SK-N-SH (cell line): Measurements from ENCODE around the gene GHDC. TPM values are rescaled to one million over a fixed set of nuclear protein-coding genes. Genes with fewer than 3 reads are reported as not detected.

Experiments
- CTCF ChIA-PET: fragments of 300-600, 350-600 bp; formaldehyde crosslinking; extraction: SDS; loops from one replicate; lab custom pipeline; 2021; lab: Yijun Ruan, JAX
- POLR2A ChIA-PET: fragments of 350-600 bp; sonication (Branson Sonifier 250); formaldehyde crosslinking; extraction: SDS; loops from one replicate; lab custom pipeline; 2020; ENCODE audit warnings: antibody characterized with exemption, inconsistent platforms; lab: Yijun Ruan, JAX
- DNase-seq: peaks from one replicate; pipeline ENCODE4 v3.0.0; 2012
- H2AFZ ChIP-seq: fragments of 200-600 bp; sonication (generic); 2 replicates; pipeline ENCODE4 v1.8.1; 2016; ENCODE audit warnings: antibody characterized with exemption, mild to moderate bottlenecking, low read depth
- H3F3A ChIP-seq: fragments of 200-600 bp; sonication (generic); replicated peaks from 2 replicates; pipeline ENCODE3; 2016; ENCODE audit warnings: antibody characterized with exemption, mild to moderate bottlenecking; ENCODE audit not compliant: insufficient read depth
- H3K27ac ChIP-seq, 2 experiments: fragments of 200-500 bp in 1 of 2; fragments of 200-600 bp in 1 of 2; sonication (Bioruptor generic) in 1 of 2; sonication (generic), shearing (Covaris generic) in 1 of 2; 2 replicates each; pipeline versions ENCODE4 v1.5.1 to v1.6.1; 2014 to 2016; ENCODE audit warnings: low read depth in 2 of 2, inconsistent platforms in 1 of 2, low read length in 1 of 2, mild to moderate bottlenecking in 1 of 2, mixed read lengths in 1 of 2
- H3K27me3 ChIP-seq: fragments of 200-600 bp; sonication (generic), shearing (Covaris generic); 2 replicates; pipeline ENCODE4 v1.6.1; 2016; ENCODE audit warnings: mixed run types; ENCODE audit not compliant: insufficient read depth
- H3K36me3 ChIP-seq, 2 experiments: fragments of 200-500 bp in 1 of 2; fragments of 200-600 bp in 1 of 2; sonication (Bioruptor generic) in 1 of 2; sonication (generic) in 1 of 2; replicated peaks in 1 of 2; 2 replicates each; pipeline versions ENCODE3 to v1.5.1; 2014 to 2016; ENCODE audit warnings: low read length in 1 of 2, mild to moderate bottlenecking in 1 of 2; ENCODE audit not compliant: insufficient read depth in 2 of 2, control insufficient read depth in 1 of 2
- H3K4me1 ChIP-seq, 2 experiments: fragments of 200-500 bp in 1 of 2; fragments of 200-600 bp in 1 of 2; sonication (Bioruptor generic) in 1 of 2; sonication (generic), shearing (Covaris generic) in 1 of 2; 2 replicates each; pipeline versions ENCODE4 v1.5.1 to v1.6.1; 2014 to 2016; ENCODE audit warnings: low read depth in 1 of 2, low read length in 1 of 2, mixed run types in 1 of 2; ENCODE audit not compliant: insufficient read depth in 2 of 2, control insufficient read depth in 1 of 2
- H3K4me2 ChIP-seq: fragments of 200-600 bp; sonication (generic), shearing (Covaris generic); 2 replicates; pipeline ENCODE4 v1.6.1; 2017; ENCODE audit warnings: mixed run types
- H3K4me3 ChIP-seq, 2 experiments: fragments of 200-500 bp in 1 of 2; fragments of 200-600 bp in 1 of 2; sonication (Bioruptor generic) in 1 of 2; sonication (generic), shearing (Covaris generic) in 1 of 2; 2 replicates each; pipeline versions ENCODE4 v1.5.1 to v1.8.1; 2014 to 2016; ENCODE audit warnings: low read depth in 2 of 2, inconsistent platforms in 1 of 2, low read length in 1 of 2, mild to moderate bottlenecking in 1 of 2, mixed read lengths in 1 of 2, moderate library complexity in 1 of 2
- H3K79me2 ChIP-seq: fragments of 200-600 bp; sonication (generic); 2 replicates; pipeline ENCODE4 v1.8.1; 2017; ENCODE audit warnings: mild to moderate bottlenecking; ENCODE audit not compliant: insufficient read depth
- H3K9ac ChIP-seq: fragments of 200-600 bp; sonication (generic); 2 replicates; pipeline ENCODE4 v1.6.1; 2017; ENCODE audit warnings: mixed run types
- H3K9me2 ChIP-seq: fragments of 200-600 bp; sonication (generic); 2 replicates; pipeline ENCODE4 v1.6.1; 2017; ENCODE audit warnings: mixed run types
- H3K9me3 ChIP-seq: fragments of 200-600 bp; sonication (generic); 2 replicates; pipeline ENCODE4 v1.6.1; 2017; ENCODE audit warnings: mixed run types, mild to moderate bottlenecking, moderate library complexity
- H4K20me1 ChIP-seq: fragments of 200-600 bp; sonication (generic); 2 replicates; pipeline ENCODE4 v1.6.1; 2017; ENCODE audit warnings: mild to moderate bottlenecking, mixed run types; ENCODE audit not compliant: insufficient read depth
- ELF1 ChIP-seq: IDR thresholded peaks from 2 replicates; pipeline ENCODE4 v1.4.0; 2012
- EP300 ChIP-seq, 2 experiments: IDR thresholded peaks; 2 replicates each; pipeline versions ENCODE4 v1.4.0 to v1.6.1; 2012; ENCODE audit warnings: borderline replicate concordance in 1 of 2, low read depth in 1 of 2, low read length in 1 of 2
- EZH2phosphoT487 ChIP-seq: fragments of 200-600 bp; sonication (generic); IDR thresholded peaks from 2 replicates; pipeline ENCODE4 v1.6.1; 2017; ENCODE audit warnings: low read depth, mixed run types, mild to moderate bottlenecking, antibody characterized with exemption, moderate library complexity, borderline replicate concordance
- FOSL2 ChIP-seq: IDR thresholded peaks from 2 replicates; pipeline ENCODE4 v1.4.0; 2012; ENCODE audit warnings: low read depth, mild to moderate bottlenecking, moderate library complexity, borderline replicate concordance
- FOXM1 ChIP-seq: IDR thresholded peaks from 2 replicates; pipeline ENCODE4 v1.4.0; 2012; ENCODE audit warnings: low read depth, mild to moderate bottlenecking
- GATA2 ChIP-seq: sonication (generic); formaldehyde crosslinking; IDR thresholded peaks from 2 replicates; pipeline ENCODE4 v1.5.0; 2020; ENCODE audit warnings: mild to moderate bottlenecking, missing genetic modification reagents
- MEF2A ChIP-seq: IDR thresholded peaks from 2 replicates; pipeline ENCODE4 v1.4.0; 2012; ENCODE audit warnings: low read depth, borderline replicate concordance
- MXI1 ChIP-seq: IDR thresholded peaks from 2 replicates; pipeline ENCODE4 v1.6.1; 2012; ENCODE audit warnings: mild to moderate bottlenecking, low read depth, low read length, improper control_type of control experiment
- NFIC ChIP-seq: IDR thresholded peaks from 2 replicates; pipeline ENCODE4 v1.4.0; 2012; ENCODE audit warnings: borderline replicate concordance
- NRF1 ChIP-seq: IDR thresholded peaks from 2 replicates; pipeline ENCODE4 v1.6.1; 2012; ENCODE audit warnings: low read depth, mild to moderate bottlenecking, low read length
- REST ChIP-seq: IDR thresholded peaks from 2 replicates; pipeline ENCODE4 v1.6.1; 2012; ENCODE audit warnings: mild to moderate bottlenecking, low read depth, low read length, moderate library complexity
- RFX5 ChIP-seq: IDR thresholded peaks from 2 replicates; pipeline ENCODE4 v1.6.1; 2012; ENCODE audit warnings: mild to moderate bottlenecking, improper control_type of control experiment, low read length
- RXRA ChIP-seq: IDR thresholded peaks from 2 replicates; pipeline ENCODE4 v1.4.0; 2012; ENCODE audit warnings: low read depth, mild to moderate bottlenecking, borderline replicate concordance
- TAF1 ChIP-seq: IDR thresholded peaks from 2 replicates; pipeline ENCODE4 v1.6.1; 2012; ENCODE audit warnings: low read depth, mild to moderate bottlenecking, low read length, moderate library complexity, borderline replicate concordance
- TCF12 ChIP-seq: IDR thresholded peaks from 2 replicates; pipeline ENCODE4 v1.4.0; 2012
- TEAD4 ChIP-seq: IDR thresholded peaks from 2 replicates; pipeline ENCODE4 v1.4.0; 2012; ENCODE audit warnings: mild to moderate bottlenecking, borderline replicate concordance; ENCODE audit not compliant: insufficient read depth
- USF2 ChIP-seq: fragments of 150-350 bp; IDR thresholded peaks from 2 replicates; pipeline ENCODE4 v1.6.1; 2017; ENCODE audit warnings: antibody characterized with exemption, low read length, low read depth, borderline replicate concordance
- YY1 ChIP-seq: IDR thresholded peaks from 2 replicates; pipeline ENCODE4 v1.4.0; 2012; ENCODE audit warnings: low read depth, mild to moderate bottlenecking
- WGBS: methylation state at CpG from one replicate; pipeline ENCODE4 v1.1.6; 2017; ENCODE audit warnings: low lambda C conversion rate; 5-methylcytosine and 5-hydroxymethylcytosine counted together
- polyA plus RNA-seq, 3 experiments: library from polyadenylated mRNA; depleted of rRNA; stranded (reverse); fragments of >200 nt; gene quantifications; 2 replicates each; pipeline ENCODE4 v1.2.3, GENCODE V29; 2012
- TF ChIP-seq, protein P1 (sequence below): IDR thresholded peaks from 2 replicates; pipeline ENCODE4 v1.4.0; 2012; ENCODE audit warnings: low read depth, borderline replicate concordance
- TF ChIP-seq, protein P2 (sequence below): IDR thresholded peaks from 2 replicates; pipeline ENCODE4 v1.4.0; 2012; ENCODE audit warnings: low read depth, borderline replicate concordance

The GHDC gene
- polyA plus RNA-seq, 1 of the 3 experiments (the other 2 are of a cell fraction), result 15.8 TPM

GRCh38 chr17:42159796-42160530 lies 34.3 kb downstream of the GHDC start:
- no peak overlapping the region for H3K27ac ChIP-seq
- POLR2A ChIA-PET, result no interaction called here
- WGBS, result 92% methylated on average over 8 of the region's 14 CpGs

More at GRCh38 chr17:42159796-42160530, 34.3 kb downstream of the GHDC start:
- CTCF ChIA-PET, result interaction anchor here (0.8 to 1.4 kb wide), 3 partner anchors 20 to 197 kb away, joined by 3 to 4 read pairs (median 3); no protein-coding TSS in a partner anchor
- Histone ChIP-seq H3K9ac (no peak overlapping the region), H3K27me3 (no peaks in the 10 kb centered on the region), H3K9me2 (no peaks in the 10 kb centered on the region), H3K79me2 (no peaks in the 10 kb centered on the region), H3F3A (no peaks in the 10 kb centered on the region), H2AFZ (no peak overlapping the region), H3K9me3 (no peaks in the 10 kb centered on the region), H3K4me2 (no peak overlapping the region), H3K4me3 (no peak overlapping the region), H3K36me3 (no peaks in the 10 kb centered on the region), H3K4me1 (peaks cover 0 to 15% of the 10 kb centered on the region in 2 experiments; a peak in 1 of 4 replicates), H4K20me1 (no peaks in the 10 kb centered on the region)
- TF ChIP-seq EZH2phosphoT487, result no peak
- TF ChIP-seq TAF1, result no peak
- TF ChIP-seq TEAD4, result no peak
- no peak for TF ChIP-seq MXI1
- no peak for TF ChIP-seq FOXM1
- TF ChIP-seq GATA2, result no peak
- no peak for TF ChIP-seq RXRA
- TF ChIP-seq EP300 (IDR thresholded peaks at IDR 0.05; ENCODE audit: borderline replicate concordance in 1 of 2, low read depth in 1 of 2, low read length in 1 of 2), result no peak
- TF ChIP-seq, protein P1, sequence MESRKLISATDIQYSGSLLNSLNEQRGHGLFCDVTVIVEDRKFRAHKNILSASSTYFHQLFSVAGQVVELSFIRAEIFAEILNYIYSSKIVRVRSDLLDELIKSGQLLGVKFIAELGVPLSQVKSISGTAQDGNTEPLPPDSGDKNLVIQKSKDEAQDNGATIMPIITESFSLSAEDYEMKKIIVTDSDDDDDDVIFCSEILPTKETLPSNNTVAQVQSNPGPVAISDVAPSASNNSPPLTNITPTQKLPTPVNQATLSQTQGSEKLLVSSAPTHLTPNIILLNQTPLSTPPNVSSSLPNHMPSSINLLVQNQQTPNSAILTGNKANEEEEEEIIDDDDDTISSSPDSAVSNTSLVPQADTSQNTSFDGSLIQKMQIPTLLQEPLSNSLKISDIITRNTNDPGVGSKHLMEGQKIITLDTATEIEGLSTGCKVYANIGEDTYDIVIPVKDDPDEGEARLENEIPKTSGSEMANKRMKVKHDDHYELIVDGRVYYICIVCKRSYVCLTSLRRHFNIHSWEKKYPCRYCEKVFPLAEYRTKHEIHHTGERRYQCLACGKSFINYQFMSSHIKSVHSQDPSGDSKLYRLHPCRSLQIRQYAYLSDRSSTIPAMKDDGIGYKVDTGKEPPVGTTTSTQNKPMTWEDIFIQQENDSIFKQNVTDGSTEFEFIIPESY, result no peak
- no peak for TF ChIP-seq YY1
- TF ChIP-seq TCF12, result no peak
- TF ChIP-seq RFX5, result no peak
- TF ChIP-seq USF2, result no peak
- TF ChIP-seq, protein P2, sequence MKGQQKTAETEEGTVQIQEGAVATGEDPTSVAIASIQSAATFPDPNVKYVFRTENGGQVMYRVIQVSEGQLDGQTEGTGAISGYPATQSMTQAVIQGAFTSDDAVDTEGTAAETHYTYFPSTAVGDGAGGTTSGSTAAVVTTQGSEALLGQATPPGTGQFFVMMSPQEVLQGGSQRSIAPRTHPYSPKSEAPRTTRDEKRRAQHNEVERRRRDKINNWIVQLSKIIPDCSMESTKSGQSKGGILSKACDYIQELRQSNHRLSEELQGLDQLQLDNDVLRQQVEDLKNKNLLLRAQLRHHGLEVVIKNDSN, result no peak
- TF ChIP-seq ELF1, result no peak
- no peak for TF ChIP-seq REST
- no peak for TF ChIP-seq MEF2A
- TF ChIP-seq FOSL2, result no peak
- no peak for TF ChIP-seq NFIC
- TF ChIP-seq NRF1, result no peak
- no peak for DNase-seq
